ENCODE results near the gene LEMD3.

LEMD3 gene

GRCh38 chr12:65269603-65270002, 100.2 kb downstream of the LEMD3 start:
- no peak overlapping the region for H3K4me3 ChIP-seq (ENCODE audit: low read depth, low read length)
- no peak for TF ChIP-seq CTCF (IDR thresholded peaks at IDR 0.05; ENCODE audit: low read depth, low read length, missing control alignments)
- no peak for DNase-seq (ENCODE audit: low read depth)
- in situ Hi-C loops (cut with HindIII; ENCODE audit: low sequenced_read_pairs) = no loop called here

GRCh38 chr12:65274602-65275272, 105.4 kb downstream of the LEMD3 start:
- TF ChIP-seq CTCF (IDR thresholded peaks at IDR 0.05; ENCODE audit: low read depth, low read length, missing control alignments) = no peak
- in situ Hi-C loops (cut with HindIII; ENCODE audit: low sequenced_read_pairs) = loop anchor here (25.0 kb wide), 1 partner anchor 838 kb away; no protein-coding TSS in a partner anchor
- no peak overlapping the region for H3K4me3 ChIP-seq (ENCODE audit: low read depth, low read length)
- DNase-seq (ENCODE audit: low read depth) = no peak

GRCh38 chr12:65275627-65276026, 106.2 kb downstream of the LEMD3 start:
- no peak for DNase-seq (ENCODE audit: low read depth)
- in situ Hi-C loops (cut with HindIII; ENCODE audit: low sequenced_read_pairs) = loop anchor here (25.0 kb wide), 1 partner anchor 837 kb away; no protein-coding TSS in a partner anchor
- no peak overlapping the region for H3K4me3 ChIP-seq (ENCODE audit: low read depth, low read length)
- no peak for TF ChIP-seq CTCF (IDR thresholded peaks at IDR 0.05; ENCODE audit: low read depth, low read length, missing control alignments)

GRCh38 chr12:65276916-65277530, 107.6 kb downstream of the LEMD3 start:
- in situ Hi-C loops (cut with HindIII; ENCODE audit: low sequenced_read_pairs) = loop anchor here (25.0 kb wide), 1 partner anchor 835 kb away; no protein-coding TSS in a partner anchor
- DNase-seq (ENCODE audit: low read depth) = no peak
- no peak for TF ChIP-seq CTCF (IDR thresholded peaks at IDR 0.05; ENCODE audit: low read depth, low read length, missing control alignments)
- H3K4me3 ChIP-seq (ENCODE audit: low read depth, low read length) = no peak overlapping the region

GRCh38 chr12:65277994-65278575, 108.7 kb downstream of the LEMD3 start:
- no peak for TF ChIP-seq CTCF (IDR thresholded peaks at IDR 0.05; ENCODE audit: low read depth, low read length, missing control alignments)
- peak overlapping the region; percentile 79 for H3K4me3 ChIP-seq (ENCODE audit: low read depth, low read length)
- no peak for DNase-seq (ENCODE audit: low read depth)
- in situ Hi-C loops (cut with HindIII; ENCODE audit: low sequenced_read_pairs) = loop anchor here (25.0 kb wide), 1 partner anchor 834 kb away; no protein-coding TSS in a partner anchor

- peak; percentile 22 for TF ChIP-seq CTCF (IDR thresholded peaks at IDR 0.05; ENCODE audit: low read depth, low read length, missing control alignments)
- in situ Hi-C loops (cut with HindIII; ENCODE audit: low sequenced_read_pairs) = loop anchor here (25.0 kb wide), 1 partner anchor 834 kb away; no protein-coding TSS in a partner anchor
- peak; percentile 28 for DNase-seq (ENCODE audit: low read depth)
- H3K4me3 ChIP-seq (ENCODE audit: low read depth, low read length) = peak within 1 kb of the TSS; percentile 79
Observed at GRCh38 chr12:65278576-65279368, 109.4 kb downstream of the LEMD3 start, which contains the start of gene MSRB3. MSRB3 (plus strand) TSS chr12:65278683; CDS start chr12:65308580, 29,897 bp downstream.
